T-cell (primary cell): ENCODE data around the gene IFI30. TPM values are rescaled to one million over a fixed set of nuclear protein-coding genes. Genes with fewer than 3 reads are reported as not detected.
A peak's percentile ranks its signal among the peaks of the same experiment; 100 is the strongest.

Experiments used
- ATAC-seq, 4 experiments: fragments of 200-7000 bp in 3 of 4; fragments of 150-1000 bp in 1 of 4; cut with Tn5 transposase; replicated peaks in 1 of 4; 1 replicate in 3 of 4; 2 replicates in 1 of 4; pipeline ENCODE4 v1.10.0; 2021; ENCODE audit warnings: moderate library complexity in 3 of 4, mild to moderate bottlenecking in 2 of 4, moderate number of reproducible peaks in 1 of 4
- CTCF ChIA-PET, 2 donors: fragments of 300-600 bp; sonication (Branson Sonifier 250); formaldehyde crosslinking; loops; one replicate each; lab custom pipeline; 2022; ENCODE audit warnings: antibody characterized with exemption in 2 of 2; lab: Charles Lee
- POLR2A ChIA-PET, 2 donors: fragments of 300-600 bp; sonication (Branson Sonifier 250); formaldehyde crosslinking; loops; one replicate each; lab custom pipeline; 2022; ENCODE audit warnings: antibody characterized with exemption in 2 of 2; lab: Charles Lee
- DNase-seq, 35 experiments: peaks; one replicate each; pipeline versions ENCODE4 v3.0.0 to v3.0.0-alpha.2; 2013 to 2023
- H3K27ac ChIP-seq: one replicate; pipeline ENCODE4 v1.5.1; 2013; ENCODE audit warnings: low read length
- H3K27me3 ChIP-seq, 2 experiments: replicated peaks in 1 of 2; 1 replicate in 1 of 2; 2 replicates in 1 of 2; pipeline versions ENCODE4 v1.6.1 to v1.7.0; 2013; ENCODE audit warnings: low read length in 1 of 2, mixed read lengths in 1 of 2; ENCODE audit not compliant: control insufficient read depth in 2 of 2, insufficient read depth in 2 of 2; ENCODE audit errors: extremely low read depth in 1 of 2
- H3K36me3 ChIP-seq, 2 donors: 1 replicate in 1 of 2; 2 replicates in 1 of 2; pipeline versions ENCODE4 v1.6.1 to v1.7.0; 2013; ENCODE audit warnings: low read length in 1 of 2; ENCODE audit not compliant: control insufficient read depth in 2 of 2, insufficient read depth in 1 of 2; ENCODE audit errors: extremely low read depth in 1 of 2
- H3K4me1 ChIP-seq, 2 experiments: 1 replicate in 1 of 2; 2 replicates in 1 of 2; pipeline versions ENCODE4 v1.6.1 to v1.7.0; 2013; ENCODE audit warnings: low read length in 2 of 2, mixed read lengths in 1 of 2; ENCODE audit not compliant: insufficient read depth in 2 of 2, control insufficient read depth in 1 of 2; ENCODE audit errors: extremely low read depth in 1 of 2
- H3K4me3 ChIP-seq, 2 donors: 1 replicate in 1 of 2; 2 replicates in 1 of 2; pipeline versions ENCODE4 v1.5.1 to v1.7.0; 2013; ENCODE audit warnings: mild to moderate bottlenecking in 2 of 2, low read length in 1 of 2, moderate library complexity in 1 of 2; ENCODE audit not compliant: control insufficient read depth in 1 of 2; ENCODE audit errors: extremely low read depth in 1 of 2
- H3K9me3 ChIP-seq: 2 replicates; pipeline ENCODE4 v1.7.0; 2013
- H3K27ac Mint-ChIP-seq, 2 donors: one replicate each; pipeline ENCODE4 v1.8.0; 2020 to 2021; ENCODE audit warnings: mild to moderate bottlenecking in 2 of 2, mixed read lengths in 2 of 2
- H3K27me3 Mint-ChIP-seq, 2 donors: one replicate each; pipeline ENCODE4 v1.8.0; 2021 to 2022; ENCODE audit warnings: mixed read lengths in 2 of 2
- H3K36me3 Mint-ChIP-seq: one replicate; pipeline ENCODE4 v1.8.0; 2021; ENCODE audit warnings: mixed read lengths
- H3K4me1 Mint-ChIP-seq, 3 donors: one replicate each; pipeline ENCODE4 v1.8.0; 2020 to 2022; ENCODE audit warnings: mixed read lengths in 3 of 3, mild to moderate bottlenecking in 1 of 3
- H3K4me3 Mint-ChIP-seq, 3 donors: one replicate each; pipeline ENCODE4 v1.8.0; 2020 to 2022; ENCODE audit warnings: mild to moderate bottlenecking in 3 of 3, mixed read lengths in 3 of 3, moderate library complexity in 3 of 3
- H3K9me3 Mint-ChIP-seq, 3 donors: one replicate each; pipeline ENCODE4 v1.8.0; 2020 to 2022; ENCODE audit warnings: mixed read lengths in 3 of 3
- WGBS: methylation state at CpG from one replicate; pipeline ENCODE4 v1.1.5; 2013; ENCODE audit warnings: missing lambda C conversion rate; ENCODE audit not compliant: insufficient coverage; 5-methylcytosine and 5-hydroxymethylcytosine counted together
- total RNA-seq, 35 experiments: library from RNA in 6 of 35; stranded (reverse) in 6 of 35; fragments of 120-200 nt in 1 of 35; gene quantifications; one replicate each; pipeline versions ENCODE4 v1.2.1 to v1.2.4 and lab custom pipeline; 2013 to 2026

IFI30 gene
- 10 to 100 TPM in 1 of 5 donors, 1 to 10 TPM in 4; 3.2 to 11.8 (median 5.1) TPM for total RNA-seq
- total RNA-seq (2013), result 12.3 TPM
- 0 to 3.0 (median 0.55) reads per million in 29 experiments for total RNA-seq (lab: John Stamatoyannopoulos, UW)

DNA sequence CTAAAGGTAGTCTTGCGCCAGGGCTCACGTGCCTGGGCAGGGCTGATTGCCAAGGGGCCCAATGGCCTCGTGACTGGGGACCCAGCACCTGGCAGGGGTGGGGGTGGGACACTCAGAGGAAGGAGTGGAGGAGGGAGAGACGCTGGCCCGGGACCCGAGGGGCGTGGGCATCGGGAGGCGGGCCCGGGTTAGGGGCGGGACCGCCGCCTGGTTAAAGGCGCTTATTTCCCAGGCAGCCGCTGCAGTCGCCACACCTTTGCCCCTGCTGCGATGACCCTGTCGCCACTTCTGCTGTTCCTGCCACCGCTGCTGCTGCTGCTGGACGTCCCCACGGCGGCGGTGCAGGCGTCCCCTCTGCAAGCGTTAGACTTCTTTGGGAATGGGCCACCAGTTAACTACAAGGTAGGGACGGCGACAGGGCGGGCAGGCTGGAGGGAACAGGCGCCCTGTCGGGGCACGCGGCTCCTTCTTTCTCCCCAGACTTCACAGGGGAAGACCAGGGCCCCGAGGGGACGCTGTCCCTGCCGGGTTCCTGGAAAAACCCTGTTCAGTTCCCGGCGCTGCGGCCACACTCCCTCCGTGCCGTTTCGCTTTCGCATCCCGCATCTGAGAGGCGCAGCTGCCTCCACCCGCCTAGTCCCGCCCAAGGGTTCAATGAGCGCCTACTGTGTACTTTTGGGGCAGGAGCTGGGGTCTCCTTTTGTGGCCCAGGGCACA is at the start of gene IFI30:
IFI30 (plus strand) TSS at position 242 of the 717 bp plus-strand sequence; CDS start at position 271, 29 bp downstream.
- peak in 23 of 35 experiments; percentile 30 to 67 (median 49) for DNase-seq
- Mint-ChIP-seq H3K4me3 (peak within 1 kb of the TSS; percentile 85 to 93 (median 86)), H3K36me3 (peaks cover 9% of the 10 kb centered on the region), H3K4me1 (peaks cover 0 to 21% (median 12%) of the 10 kb centered on the region in 3 donors), H3K9me3 (no peaks in the 10 kb centered on the region), H3K27me3 (no peaks in the 10 kb centered on the region), H3K27ac (peak within 1 kb of the TSS; percentile 82 to 87)
- H3K9me3 ChIP-seq, result no peaks in the 10 kb centered on the region
- POLR2A ChIA-PET, result interaction anchor here in 1 of 2 donors (0.5 kb wide), 1 partner anchor 96 kb away, joined by 4 read pairs; no protein-coding TSS in a partner anchor
- H3K27me3 ChIP-seq, result peaks cover 0 to 3% of the 10 kb centered on the region in 2 experiments
- WGBS, result under 1% methylated on average over 45 of the region's 47 CpGs
- peak within 1 kb of the TSS; percentile 60 for H3K27ac ChIP-seq
- H3K4me1 ChIP-seq, result peaks cover 2 to 22% of the 10 kb centered on the region in 2 experiments
- CTCF ChIA-PET, result interaction anchor here (0.6 to 0.8 kb wide), 3 partner anchors 18 to 43 kb away, joined by 3 to 8 read pairs (median 3); no protein-coding TSS in a partner anchor
- peaks cover 0 to 1% of the 10 kb centered on the region in 2 donors for H3K36me3 ChIP-seq
- ATAC-seq, result peak; percentile 80 to 85 (median 83)
- H3K4me3 ChIP-seq, result peak within 1 kb of the TSS; percentile 72 to 81

DNA sequence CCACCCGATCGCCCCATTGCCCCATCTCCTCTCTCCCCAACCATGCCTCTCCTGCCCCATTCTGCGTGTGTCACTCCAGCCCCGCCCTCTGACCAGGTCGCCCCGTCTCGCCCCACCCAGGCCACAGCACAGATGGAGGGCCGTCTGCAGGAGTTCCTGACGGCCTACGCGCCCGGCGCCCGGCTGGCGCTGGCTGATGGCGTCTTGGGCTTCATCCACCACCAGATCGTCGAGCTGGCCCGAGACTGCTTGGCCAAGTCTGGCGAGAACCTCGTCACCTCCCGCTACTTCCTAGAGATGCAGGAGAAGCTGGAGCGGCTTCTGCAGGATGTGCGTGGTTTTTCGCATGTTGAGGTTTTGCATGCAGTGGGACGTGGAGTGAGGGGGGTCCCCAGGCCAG is 49.8 kb upstream of the IFI30 start:
- peaks cover 20% of the 10 kb centered on the region for H3K36me3 Mint-ChIP-seq
- Histone ChIP-seq H3K27me3 (no peaks in the 10 kb centered on the region), H3K4me3 (no peak overlapping the region), H3K36me3 (peaks cover 31 to 60% of the 10 kb centered on the region in 2 donors), H3K27ac (no peak overlapping the region), H3K4me1 (peaks cover 7 to 48% of the 10 kb centered on the region in 2 experiments), H3K9me3 (no peaks in the 10 kb centered on the region)
- H3K4me3 Mint-ChIP-seq, result no peak overlapping the region
- no peaks in the 10 kb centered on the region for H3K27me3 Mint-ChIP-seq
- H3K27ac Mint-ChIP-seq, result no peak overlapping the region
- ATAC-seq (no peak), DNase-seq (no peak)
- ChIA-PET CTCF (no interaction called here), POLR2A (no interaction called here)
- no peaks in the 10 kb centered on the region for H3K9me3 Mint-ChIP-seq
- peaks cover 15 to 31% (median 19%) of the 10 kb centered on the region in 3 donors for H3K4me1 Mint-ChIP-seq
- WGBS, result 96% methylated on average over 24 of the region's 26 CpGs

DNA sequence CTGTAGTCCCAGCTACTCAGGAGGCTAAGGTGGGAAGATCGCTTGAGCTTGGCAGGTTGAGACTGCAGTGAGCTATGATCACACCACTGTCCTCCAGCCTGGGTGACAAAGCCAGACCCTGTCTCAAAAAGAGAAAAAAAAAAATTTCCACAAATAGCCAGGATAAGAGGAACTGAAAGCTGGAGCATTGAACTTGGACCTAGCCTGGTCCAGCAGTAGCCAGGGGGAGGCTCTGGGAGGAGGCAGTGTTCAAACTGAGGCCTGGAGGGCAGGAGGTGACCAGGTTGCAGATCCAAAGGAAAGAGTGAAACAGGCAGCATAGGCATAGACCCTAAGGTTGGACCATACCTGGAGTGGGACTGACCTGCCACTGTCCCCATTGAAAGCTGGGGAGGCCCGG is 47.5 kb upstream of the IFI30 start:
- ATAC-seq, result no peak
- H3K9me3 ChIP-seq, result no peaks in the 10 kb centered on the region
- peak overlapping the region in 1 of 2 donors; percentile 23 for H3K27ac Mint-ChIP-seq

DNA sequence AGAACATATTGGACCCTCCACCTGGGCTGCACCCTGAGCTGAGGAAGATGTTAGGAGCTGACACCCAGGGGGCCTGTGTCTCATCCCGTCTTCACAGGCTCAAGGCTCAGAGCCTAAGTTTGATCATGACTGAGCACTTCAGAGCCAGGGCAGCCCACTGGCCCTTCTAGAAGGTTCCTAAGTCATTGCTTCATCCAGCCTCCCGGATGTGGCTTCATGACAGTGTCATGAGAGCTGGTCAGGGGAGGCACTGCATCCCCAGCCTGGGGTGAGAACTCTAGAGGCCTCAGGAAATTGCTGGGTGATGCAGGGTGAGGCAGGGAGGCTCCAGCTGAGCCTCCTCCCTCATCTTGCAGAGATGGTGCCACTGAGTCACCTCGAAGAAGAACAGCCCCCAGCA is 45.6 kb upstream of the IFI30 start:
- no peaks in the 10 kb centered on the region for H3K27me3 Mint-ChIP-seq
- H3K9me3 Mint-ChIP-seq, result no peaks in the 10 kb centered on the region
- no peak overlapping the region for H3K27ac ChIP-seq
- H3K36me3 ChIP-seq, result peaks cover 34 to 76% of the 10 kb centered on the region in 2 donors
- H3K27ac Mint-ChIP-seq, result peak overlapping the region in 1 of 2 donors; percentile 43
- H3K4me1 ChIP-seq, result peaks cover 0 to 21% of the 10 kb centered on the region in 2 experiments
- no peak overlapping the region for H3K4me3 Mint-ChIP-seq
- peaks cover 39% of the 10 kb centered on the region for H3K36me3 Mint-ChIP-seq
- DNase-seq (no peak), ATAC-seq (no peak)
- H3K27me3 ChIP-seq, result no peaks in the 10 kb centered on the region
- CTCF ChIA-PET, result interaction anchor here in 1 of 2 donors (0.5 kb wide), 1 partner anchor 622 kb away, joined by 3 read pairs; no protein-coding TSS in a partner anchor
- H3K4me3 ChIP-seq, result no peak overlapping the region
- WGBS, result 63% methylated on average over 2 of the region's 3 CpGs
- no peaks in the 10 kb centered on the region for H3K9me3 ChIP-seq
- POLR2A ChIA-PET, result no interaction called here
- peaks cover 0 to 5% (median 0%) of the 10 kb centered on the region in 3 donors for H3K4me1 Mint-ChIP-seq

More for the DNA sequence above, 47.5 kb upstream of the IFI30 start:
- DNase-seq, result no peak
- Mint-ChIP-seq H3K27me3 (no peaks in the 10 kb centered on the region), H3K4me3 (no peak overlapping the region), H3K4me1 (peaks cover 0 to 10% (median under 1%) of the 10 kb centered on the region in 3 donors), H3K36me3 (peaks cover 35% of the 10 kb centered on the region), H3K9me3 (no peaks in the 10 kb centered on the region)
- H3K36me3 ChIP-seq, result peaks cover 41 to 80% of the 10 kb centered on the region in 2 donors
- CTCF ChIA-PET, result interaction anchor here (0.6 kb wide), 2 partner anchors 32 to 127 kb away, joined by 3 read pairs; no protein-coding TSS in a partner anchor
- 100% methylated on average over 1 of the region's 2 CpGs for WGBS
- POLR2A ChIA-PET, result no interaction called here
- no peak overlapping the region for H3K4me3 ChIP-seq
- no peak overlapping the region for H3K27ac ChIP-seq
- H3K27me3 ChIP-seq, result no peaks in the 10 kb centered on the region
- H3K4me1 ChIP-seq, result peaks cover 0 to 30% of the 10 kb centered on the region in 2 experiments

DNA sequence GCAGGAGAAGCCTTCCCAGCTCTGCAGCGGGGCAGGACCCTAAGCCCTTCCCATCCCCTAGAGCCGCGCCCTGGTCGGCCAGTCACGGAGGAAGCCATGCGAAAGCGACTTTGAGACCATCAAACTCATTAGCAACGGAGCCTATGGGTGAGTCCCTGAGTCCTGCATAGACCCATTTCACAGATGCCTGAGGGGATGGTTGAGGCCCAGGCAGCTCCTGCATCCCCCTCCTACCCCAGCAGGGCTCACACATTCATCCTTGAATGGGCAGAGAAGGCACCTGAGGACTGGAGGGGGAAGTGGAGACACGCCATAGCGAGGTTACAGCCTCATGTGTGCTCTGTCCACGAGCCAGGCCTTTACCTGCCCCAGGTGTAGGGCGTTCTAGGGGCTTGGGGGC is 44.8 kb upstream of the IFI30 start:
- Histone ChIP-seq H3K4me1 (peaks cover 0 to 21% of the 10 kb centered on the region in 2 experiments), H3K36me3 (peaks cover 29 to 75% of the 10 kb centered on the region in 2 donors), H3K9me3 (no peaks in the 10 kb centered on the region), H3K27me3 (no peaks in the 10 kb centered on the region), H3K4me3 (no peak overlapping the region), H3K27ac (no peak overlapping the region)
- no peaks in the 10 kb centered on the region for H3K27me3 Mint-ChIP-seq
- ChIA-PET CTCF (no interaction called here), POLR2A (no interaction called here)
- WGBS, result 100% methylated on average over 1 of the region's 12 CpGs
- no peak for ATAC-seq
- H3K27ac Mint-ChIP-seq, result no peak overlapping the region
- H3K4me3 Mint-ChIP-seq, result no peak overlapping the region
- no peak for DNase-seq
- H3K4me1 Mint-ChIP-seq, result peaks cover 0 to 5% (median 0%) of the 10 kb centered on the region in 3 donors
- H3K36me3 Mint-ChIP-seq, result peaks cover 36% of the 10 kb centered on the region
- no peaks in the 10 kb centered on the region for H3K9me3 Mint-ChIP-seq

DNA sequence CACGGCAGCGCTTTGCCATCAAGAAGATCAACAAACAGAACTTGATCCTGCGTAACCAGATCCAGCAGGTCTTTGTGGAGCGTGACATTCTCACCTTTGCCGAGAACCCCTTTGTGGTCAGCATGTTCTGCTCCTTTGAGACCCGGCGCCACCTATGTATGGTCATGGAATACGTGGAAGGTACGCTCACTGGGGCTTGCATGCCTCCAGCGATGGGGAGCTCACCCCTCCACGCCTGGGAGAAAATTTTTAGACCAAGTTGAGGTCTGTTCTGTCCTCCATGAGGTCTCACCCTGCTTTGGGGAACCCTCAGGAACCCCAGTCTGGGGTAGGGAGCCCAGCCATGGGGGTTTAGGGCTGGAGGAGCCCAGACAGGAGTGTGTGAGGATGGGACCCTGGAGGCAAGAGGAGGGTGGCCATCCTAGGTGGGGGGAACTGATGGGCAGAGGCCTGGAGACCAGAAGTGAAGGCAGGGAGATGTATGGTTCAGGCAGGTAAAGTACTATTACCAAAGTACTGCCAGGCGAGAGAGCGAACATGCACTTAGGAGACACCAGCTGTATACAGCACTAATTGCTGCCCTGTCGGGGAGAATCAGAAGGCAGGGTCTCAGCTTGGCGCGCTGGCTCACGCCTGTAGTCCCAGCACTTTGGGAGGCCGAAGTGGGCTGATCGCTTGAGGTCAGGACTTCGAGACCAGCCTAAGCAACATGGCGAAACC is 42.9 kb upstream of the IFI30 start:
- 97% methylated on average over 21 of the region's 21 CpGs for whole genome bisulfite sequencing
- POLR2A ChIA-PET, result no interaction called here
- Mint-ChIP-seq H3K4me3 (no peak overlapping the region), H3K9me3 (no peaks in the 10 kb centered on the region), H3K27ac (peak overlapping the region in 1 of 2 donors; percentile 39), H3K36me3 (peaks cover 38% of the 10 kb centered on the region), H3K27me3 (no peaks in the 10 kb centered on the region), H3K4me1 (peaks cover 0 to 5% (median 0%) of the 10 kb centered on the region in 3 donors)
- Histone ChIP-seq H3K9me3 (no peaks in the 10 kb centered on the region), H3K36me3 (peaks cover 19 to 81% of the 10 kb centered on the region in 2 donors), H3K4me3 (no peak overlapping the region), H3K27ac (no peak overlapping the region), H3K4me1 (peaks cover 0 to 18% of the 10 kb centered on the region in 2 experiments), H3K27me3 (no peaks in the 10 kb centered on the region)
- DNase-seq, result no peak
- no peak for ATAC-seq
- CTCF ChIA-PET, result no interaction called here
